NB4 (cell line): Measurements from ENCODE around the gene TAS2R38.

Source experiments
- CTCF ChIP-seq: IDR thresholded peaks from one replicate; pipeline ENCODE4 v1.5.1; 2012; ENCODE audit warnings: low read depth, low read length
- MAX ChIP-seq: IDR thresholded peaks from 2 replicates; pipeline ENCODE4 v1.6.1; 2011; ENCODE audit warnings: low read depth, low read length
- POLR2A ChIP-seq: IDR thresholded peaks from 2 replicates; pipeline ENCODE4 v1.6.1; 2011; ENCODE audit warnings: mild to moderate bottlenecking; ENCODE audit not compliant: insufficient read length; ENCODE audit errors: extremely low read depth

- TF ChIP-seq CTCF (no peak), POLR2A (no peak), MAX (no peak)
Measured at GRCh38 chr7:141979568-141979967, 6.0 kb upstream of the TAS2R38 start.
